ENCODE measurements around the gene ENTPD7. TPM values are rescaled to one million over a fixed set of nuclear protein-coding genes. Genes with fewer than 3 reads are reported as not detected.
"Not testable (repeated sequence)": the region's sequence is repeated elsewhere in the genome, so short reads cannot be mapped to it uniquely, and the experiment has no call there.

Gene ENTPD7
- total and polyA plus RNA-seq, 12 donors: 1.2 to 38.7 (median 10.9) TPM

DNA sequence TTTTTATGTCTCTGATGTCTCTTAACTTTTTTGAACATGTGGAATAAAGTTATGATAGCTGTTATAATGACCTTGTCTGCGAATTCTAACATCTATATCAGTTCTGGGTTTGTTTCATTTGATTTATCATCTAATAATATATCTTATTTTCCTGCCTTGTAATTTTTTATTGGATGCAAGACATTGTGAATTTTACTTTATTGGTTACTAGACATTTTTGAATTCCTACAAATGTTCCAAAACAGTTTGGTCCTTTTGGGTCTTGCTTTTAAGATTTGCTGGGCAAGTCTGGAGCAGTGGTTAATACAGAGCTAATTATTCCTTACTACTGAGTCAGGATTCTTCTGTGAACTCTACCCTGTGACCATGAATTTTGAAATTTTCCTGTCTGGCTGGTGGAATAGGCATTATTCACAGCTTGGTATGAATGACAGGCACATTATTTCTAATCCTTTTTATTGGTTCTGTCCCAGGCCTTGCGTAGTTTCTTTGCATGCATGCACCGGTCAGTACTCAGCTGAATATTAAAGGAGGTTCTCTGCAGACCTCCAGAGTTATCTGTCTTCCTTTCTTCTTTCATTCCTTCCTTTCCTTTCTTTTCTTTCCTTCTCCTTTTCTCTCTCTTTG lies 81.7 kb downstream of the ENTPD7 start:
- H3K9me3 ChIP-seq (replicated peaks in 1 of 3): peaks cover 0 to 13% (median 11%) of the 10 kb centered on the region in 3 donors
- TF ChIP-seq, protein P1, sequence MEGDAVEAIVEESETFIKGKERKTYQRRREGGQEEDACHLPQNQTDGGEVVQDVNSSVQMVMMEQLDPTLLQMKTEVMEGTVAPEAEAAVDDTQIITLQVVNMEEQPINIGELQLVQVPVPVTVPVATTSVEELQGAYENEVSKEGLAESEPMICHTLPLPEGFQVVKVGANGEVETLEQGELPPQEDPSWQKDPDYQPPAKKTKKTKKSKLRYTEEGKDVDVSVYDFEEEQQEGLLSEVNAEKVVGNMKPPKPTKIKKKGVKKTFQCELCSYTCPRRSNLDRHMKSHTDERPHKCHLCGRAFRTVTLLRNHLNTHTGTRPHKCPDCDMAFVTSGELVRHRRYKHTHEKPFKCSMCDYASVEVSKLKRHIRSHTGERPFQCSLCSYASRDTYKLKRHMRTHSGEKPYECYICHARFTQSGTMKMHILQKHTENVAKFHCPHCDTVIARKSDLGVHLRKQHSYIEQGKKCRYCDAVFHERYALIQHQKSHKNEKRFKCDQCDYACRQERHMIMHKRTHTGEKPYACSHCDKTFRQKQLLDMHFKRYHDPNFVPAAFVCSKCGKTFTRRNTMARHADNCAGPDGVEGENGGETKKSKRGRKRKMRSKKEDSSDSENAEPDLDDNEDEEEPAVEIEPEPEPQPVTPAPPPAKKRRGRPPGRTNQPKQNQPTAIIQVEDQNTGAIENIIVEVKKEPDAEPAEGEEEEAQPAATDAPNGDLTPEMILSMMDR (IDR thresholded peaks at IDR 0.05): no peak
- TF ChIP-seq POLR2A (IDR thresholded peaks at IDR 0.05): no peak
- intact Hi-C loops (cut with DNase I): no loop called here
- no peak for DNase-seq
- peaks cover 0 to 66% of the 10 kb centered on the region in 2 donors for H3K36me3 ChIP-seq (replicated peaks in 1 of 2)
- H3K4me3 ChIP-seq: no peak overlapping the region
- no peak overlapping the region for H3K27ac ChIP-seq
- H3K27me3 ChIP-seq: no peaks in the 10 kb centered on the region
- WGBS, 4 donors: 84 to 88% (median 87%) methylated on average over 3 of the region's 3 CpGs
- H3K4me1 ChIP-seq (replicated peaks in 1 of 2): peaks cover 9 to 19% of the 10 kb centered on the region in 2 donors

DNA sequence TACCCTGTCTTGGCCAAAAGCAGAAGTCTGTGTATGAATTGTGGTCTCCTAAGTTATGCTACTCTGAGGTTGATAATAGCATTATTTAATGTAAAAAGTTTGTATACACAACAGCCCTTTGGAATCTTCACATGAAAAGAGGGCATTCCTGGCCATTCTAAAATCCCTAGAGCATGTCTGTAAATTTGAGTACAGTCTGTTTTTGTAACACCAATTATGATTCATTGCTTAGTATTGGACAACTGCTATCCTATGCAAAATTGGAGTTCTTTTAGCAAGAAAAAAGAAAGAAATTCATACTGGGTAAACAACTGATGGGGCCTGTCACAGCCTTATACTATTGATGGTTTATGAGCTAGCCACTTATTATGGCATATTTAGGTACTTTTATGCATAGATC lies 82.9 kb downstream of the ENTPD7 start:
- intact Hi-C loops (cut with DNase I): no loop called here
- H3K36me3 ChIP-seq (replicated peaks in 1 of 2): peaks cover 0 to 72% of the 10 kb centered on the region in 2 donors

DNA sequence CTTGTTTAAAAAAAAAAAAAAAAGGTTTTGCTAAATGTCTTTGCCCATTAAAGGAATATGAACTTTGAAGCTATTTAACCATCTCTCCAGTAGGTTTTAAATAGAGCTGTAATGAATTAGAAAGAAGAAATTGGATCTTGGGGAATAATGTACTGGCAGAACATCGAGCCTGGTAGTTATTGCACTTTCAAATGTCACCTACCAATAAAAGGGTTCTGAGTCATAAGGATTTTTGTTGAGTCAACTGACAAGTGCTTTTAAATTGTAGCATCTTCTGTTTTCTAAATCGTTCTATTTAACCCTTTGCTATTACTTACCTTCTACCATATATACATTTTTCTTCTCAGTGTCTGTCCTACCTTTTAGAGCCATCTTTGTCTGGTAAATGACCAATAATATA lies 83.4 kb downstream of the ENTPD7 start:
- TF ChIP-seq, protein P1 (IDR thresholded peaks at IDR 0.05): no peak
- no peak for TF ChIP-seq POLR2A (IDR thresholded peaks at IDR 0.05)
- H3K4me1 ChIP-seq (replicated peaks in 1 of 2): peaks cover 9 to 19% of the 10 kb centered on the region in 2 donors
- intact Hi-C loops (cut with DNase I): no loop called here
- H3K27me3 ChIP-seq: no peaks in the 10 kb centered on the region
- H3K9me3 ChIP-seq (replicated peaks in 1 of 3): peaks cover 0 to 13% (median 11%) of the 10 kb centered on the region in 3 donors
- no peak for DNase-seq
- no peak overlapping the region for H3K4me3 ChIP-seq
- no peak overlapping the region for H3K27ac ChIP-seq
- H3K36me3 ChIP-seq (replicated peaks in 1 of 2): peaks cover 0 to 72% of the 10 kb centered on the region in 2 donors
- 42 to 52% (median 49%) methylated on average over 2 of the region's 2 CpGs for WGBS, 4 donors

More for the DNA sequence above, 82.9 kb downstream of the ENTPD7 start:
- no peak for DNase-seq
- TF ChIP-seq, protein P1 (IDR thresholded peaks at IDR 0.05): no peak
- no peak for TF ChIP-seq POLR2A (IDR thresholded peaks at IDR 0.05)
- Histone ChIP-seq H3K9me3 (replicated peaks in 1 of 3) (peaks cover 0 to 13% (median 11%) of the 10 kb centered on the region in 3 donors), H3K4me3 (no peak overlapping the region), H3K4me1 (replicated peaks in 1 of 2) (peaks cover 9 to 19% of the 10 kb centered on the region in 2 donors), H3K27ac (no peak overlapping the region), H3K27me3 (no peaks in the 10 kb centered on the region)

DNA sequence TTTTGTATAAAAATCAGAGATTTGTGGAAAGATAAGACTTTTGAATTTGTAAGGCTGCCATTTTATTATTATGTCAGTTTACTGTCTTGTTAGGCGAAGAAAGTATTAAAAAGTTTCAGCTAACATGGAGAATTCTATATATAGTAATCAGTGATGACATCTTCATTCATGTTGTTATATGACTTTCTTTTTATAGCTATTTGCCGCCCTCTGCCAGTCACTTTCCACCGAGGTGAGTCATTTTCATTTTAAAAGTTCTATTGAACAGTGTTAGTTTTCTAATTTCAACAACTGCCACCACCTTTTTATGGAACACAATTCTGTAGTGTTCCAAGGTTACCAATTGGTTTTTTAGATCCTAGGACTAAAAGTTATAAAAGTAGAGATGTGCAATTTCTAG lies 84.5 kb downstream of the ENTPD7 start:
- H3K9me3 ChIP-seq (replicated peaks in 1 of 3): peaks cover 0 to 13% (median 11%) of the 10 kb centered on the region in 3 donors
- peaks cover 9 to 21% of the 10 kb centered on the region in 2 donors for H3K4me1 ChIP-seq (replicated peaks in 1 of 2)
- H3K27ac ChIP-seq: no peak overlapping the region
- peaks cover 0 to 77% of the 10 kb centered on the region in 2 donors for H3K36me3 ChIP-seq (replicated peaks in 1 of 2)
- DNase-seq: no peak
- no peaks in the 10 kb centered on the region for H3K27me3 ChIP-seq
- intact Hi-C loops (cut with DNase I): no loop called here
- no peak for TF ChIP-seq POLR2A (IDR thresholded peaks at IDR 0.05)
- TF ChIP-seq, protein P1 (IDR thresholded peaks at IDR 0.05): no peak
- WGBS, 4 donors: 81 to 94% (median 86%) methylated on average over 3 of the region's 3 CpGs
- H3K4me3 ChIP-seq: no peak overlapping the region

DNA sequence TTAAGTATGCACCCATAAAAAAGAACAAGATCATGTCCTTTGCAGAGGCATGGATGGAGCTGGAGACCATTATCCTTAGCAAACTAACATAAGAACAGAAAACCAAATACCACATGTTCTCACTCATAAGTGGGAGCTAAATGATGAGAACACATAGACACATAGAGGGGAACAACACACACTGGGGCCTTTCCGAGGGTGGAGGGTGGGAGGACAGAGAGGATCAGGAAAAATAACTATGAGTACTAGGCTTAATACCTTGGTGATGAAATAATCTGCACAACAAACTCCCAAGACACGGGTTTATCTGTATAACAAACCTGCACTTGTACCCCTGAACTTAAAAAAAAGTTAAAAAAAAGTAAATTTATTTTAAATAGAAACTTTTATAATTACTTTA lies 86.9 kb downstream of the ENTPD7 start:
- H3K4me3 ChIP-seq; H3K27ac ChIP-seq; H3K9me3 ChIP-seq (replicated peaks in 1 of 3); intact Hi-C loops (cut with DNase I); H3K27me3 ChIP-seq; DNase-seq: not testable (repeated sequence)
- H3K36me3 ChIP-seq (replicated peaks in 1 of 2): peaks cover 0 to 77% of the 10 kb centered on the region in 2 donors
- WGBS, 4 donors: 90 to 99% (median 94%) methylated on average over 2 of the region's 2 CpGs
- peaks cover 9 to 27% of the 10 kb centered on the region in 2 donors for H3K4me1 ChIP-seq (replicated peaks in 1 of 2)
